Fibroblast of skin of scalp (primary cell): Measurements from ENCODE around the gene AKR1C8. TPM values are rescaled to one million over a fixed set of nuclear protein-coding genes. Genes with fewer than 3 reads are reported as not detected.
"Not testable (repeated sequence)": the region's sequence is repeated elsewhere in the genome, so short reads cannot be mapped to it uniquely, and the experiment has no call there.

Experiments
- DNase-seq: peaks from one replicate; pipeline ENCODE4 v3.0.0-alpha.2; 2013
- polyA plus RNA-seq, 2 experiments: library from polyadenylated mRNA; unstranded; fragments of 120-200 nt; gene quantifications; one replicate each; pipeline ENCODE4 v1.2.1, GENCODE V29; 2013; ENCODE audit not compliant: insufficient read length in 2 of 2

The AKR1C8 gene
- not detected for polyA plus RNA-seq (2013, experiment 1 of 2; ENCODE audit: insufficient read length)
- not detected for polyA plus RNA-seq (2013, experiment 2 of 2; ENCODE audit: insufficient read length)

GRCh38 chr10:5184987-5185775 is at the start of gene AKR1C8:
Gene AKR1C8, minus strand, starts transcription at chr10:5185150. Its CDS starts 46 bp downstream, at chr10:5185104.
- no peak for DNase-seq

GRCh38 chr10:5234106-5234860 is 49.3 kb upstream of the AKR1C8 start:
- peak; percentile 3 for DNase-seq

GRCh38 chr10:5233324-5233723 is 48.4 kb upstream of the AKR1C8 start:
- DNase-seq: no peak

- no peak for DNase-seq
Observed at GRCh38 chr10:5229019-5229418, 44.1 kb upstream of the AKR1C8 start.

GRCh38 chr10:5222942-5223341 is 38.0 kb upstream of the AKR1C8 start:
- DNase-seq: not testable (repeated sequence)

GRCh38 chr10:5219262-5219661 is 34.3 kb upstream of the AKR1C8 start:
- DNase-seq: no peak

- DNase-seq: no peak
Observed at GRCh38 chr10:5216801-5217200, 31.9 kb upstream of the AKR1C8 start.

- DNase-seq: no peak
Observed at GRCh38 chr10:5211696-5212536, 27.0 kb upstream of the AKR1C8 start.

- not testable (repeated sequence) for DNase-seq
Observed at GRCh38 chr10:5210261-5210660, 25.3 kb upstream of the AKR1C8 start.

GRCh38 chr10:5209776-5210175 is 24.8 kb upstream of the AKR1C8 start:
- DNase-seq: not testable (repeated sequence)

GRCh38 chr10:5206799-5207198 is 21.8 kb upstream of the AKR1C8 start:
- DNase-seq: no peak

- no peak for DNase-seq
Observed at GRCh38 chr10:5199398-5199797, 14.4 kb upstream of the AKR1C8 start.

- no peak for DNase-seq
Observed at GRCh38 chr10:5198386-5198785, 13.4 kb upstream of the AKR1C8 start.

GRCh38 chr10:5196702-5197113 is 11.8 kb upstream of the AKR1C8 start, which contains the start of gene AKR1C4:
Gene AKR1C4, plus strand, starts transcription at chr10:5196837. Its CDS starts 31 bp downstream, at chr10:5196868.
- DNase-seq: no peak

- no peak for DNase-seq
Observed at GRCh38 chr10:5195727-5196374, 10.9 kb upstream of the AKR1C8 start.

- DNase-seq: no peak
Observed at GRCh38 chr10:5194431-5194830, 9.5 kb upstream of the AKR1C8 start.

GRCh38 chr10:5188358-5188757 is 3.4 kb upstream of the AKR1C8 start:
- no peak for DNase-seq

GRCh38 chr10:5187867-5188266 is 2.9 kb upstream of the AKR1C8 start:
- no peak for DNase-seq

- DNase-seq: no peak
Observed at GRCh38 chr10:5183923-5184322, 1.0 kb downstream of the AKR1C8 start.

- not testable (repeated sequence) for DNase-seq
Observed at GRCh38 chr10:5180503-5180902, 4.4 kb downstream of the AKR1C8 start.

GRCh38 chr10:5175581-5175980 is 9.4 kb downstream of the AKR1C8 start:
- not testable (repeated sequence) for DNase-seq

- no peak for DNase-seq
Observed at GRCh38 chr10:5168897-5169420, 16.0 kb downstream of the AKR1C8 start.
